Measurements from ENCODE around the gene PRKG1.

- TF ChIP-seq CTCF (IDR thresholded peaks at IDR 0.05) (no peak), EZH2 (IDR thresholded peaks at IDR 0.05) (no peak), EZH2phosphoT487 (IDR thresholded peaks at IDR 0.05) (no peak)
Observed at GRCh38 chr10:51707392-51707791, 633.1 kb downstream of the PRKG1 start.
